C4-2B (cell line): ENCODE data around the gene RBM20.

Source experiments
- H3K27ac ChIP-seq: fragments of 450-650 bp; 2 replicates; pipeline ENCODE4 v1.5.1; 2017
- CTCF ChIP-seq: fragments of 450-650 bp; conservative IDR thresholded peaks from 2 replicates; pipeline ENCODE4 v1.5.1; 2017; ENCODE audit warnings: mild to moderate bottlenecking
- ZFX ChIP-seq: fragments of 450-650 bp; IDR thresholded peaks from 2 replicates; pipeline ENCODE4 v1.6.1; 2017

Gene RBM20

GRCh38 chr10:110686949-110687348, 42.8 kb downstream of the RBM20 start:
- H3K27ac ChIP-seq, result no peak overlapping the region
- TF ChIP-seq CTCF (no peak), ZFX (no peak)

GRCh38 chr10:110687400-110687799, 43.3 kb downstream of the RBM20 start:
- TF ChIP-seq ZFX, result no peak
- no peak for TF ChIP-seq CTCF
- no peak overlapping the region for H3K27ac ChIP-seq

GRCh38 chr10:110691139-110691538, 47.0 kb downstream of the RBM20 start:
- TF ChIP-seq CTCF (no peak), ZFX (no peak)
- no peak overlapping the region for H3K27ac ChIP-seq

GRCh38 chr10:110694263-110694662, 50.1 kb downstream of the RBM20 start:
- H3K27ac ChIP-seq, result no peak overlapping the region
- no peak for TF ChIP-seq CTCF
- TF ChIP-seq ZFX, result no peak

- no peak overlapping the region for H3K27ac ChIP-seq
- TF ChIP-seq ZFX, result no peak
- no peak for TF ChIP-seq CTCF
Observed at GRCh38 chr10:110694820-110695538, 50.8 kb downstream of the RBM20 start.

GRCh38 chr10:110695539-110695886, 51.4 kb downstream of the RBM20 start:
- no peak for TF ChIP-seq ZFX
- TF ChIP-seq CTCF, result no peak
- no peak overlapping the region for H3K27ac ChIP-seq

- TF ChIP-seq CTCF, result no peak
- no peak for TF ChIP-seq ZFX
Observed at GRCh38 chr10:110696436-110696835, 52.3 kb downstream of the RBM20 start.

More at GRCh38 chr10:110696436-110696835, 52.3 kb downstream of the RBM20 start:
- no peak overlapping the region for H3K27ac ChIP-seq
